HepG2 (cell line): ENCODE measurements around the gene MXRA8. TPM values are rescaled to one million over a fixed set of nuclear protein-coding genes. Genes with fewer than 3 reads are reported as not detected.
A peak's percentile ranks its signal among the peaks of the same experiment; 100 is the strongest.

Experiments used
- ATAC-seq: fragments of 200-7000 bp; cut with Tn5 transposase; 3 replicates; pipeline ENCODE4 v1.9.1; 2020; ENCODE audit warnings: mild to moderate bottlenecking, moderate library complexity
- BruUV-seq: library from RNA; stranded (reverse); fragments of 400-500 nt; replicated peaks from 2 replicates; lab custom pipeline; 2021; lab: Mats Ljungman, UMichigan
- CTCF ChIA-PET: fragments of 300-600 bp; formaldehyde crosslinking; extraction: SDS; loops from one replicate; lab custom pipeline; 2021; ENCODE audit warnings: low total read pairs, inconsistent platforms, low intra/inter-chr PET ratio; lab: Yijun Ruan, JAX
- POLR2A ChIA-PET: fragments of 350-600 bp; sonication (Branson Sonifier 250); formaldehyde crosslinking; loops from one replicate; lab custom pipeline; 2020; ENCODE audit warnings: antibody characterized with exemption, inconsistent platforms; lab: Yijun Ruan, JAX
- DNase-seq: peaks from one replicate; pipeline ENCODE4 v3.0.0-alpha.2; 2015; ENCODE audit warnings: low spot score
- FAIRE-seq: peaks from 3 replicates; lab custom pipeline; 2011; peaks lifted over from hg19 to GRCh38; lab: Jason Lieb, UNC
- H2AFZ ChIP-seq: one replicate; pipeline ENCODE4 v1.6.1; 2011; ENCODE audit warnings: low read length, inconsistent platforms
- H3K27ac ChIP-seq: fragments of 300-600 bp; 3 replicates; pipeline ENCODE4 v1.8.0; 2011; ENCODE audit warnings: mixed run types, mild to moderate bottlenecking, mixed read lengths, low read length, inconsistent platforms; ENCODE audit not compliant: insufficient read depth; ENCODE audit errors: extremely low read length
- H3K27me3 ChIP-seq, 2 experiments: fragments of 200-600 bp in 1 of 2; 2 replicates in 1 of 2; 3 replicates in 1 of 2; pipeline versions ENCODE4 v1.6.0 to v1.8.0; 2011; ENCODE audit warnings: low read length in 2 of 2, mild to moderate bottlenecking in 2 of 2, moderate library complexity in 2 of 2, inconsistent platforms in 1 of 2; ENCODE audit not compliant: insufficient read depth in 2 of 2, control insufficient read depth in 1 of 2
- H3K36me3 ChIP-seq, 2 experiments: fragments of 200-600 bp in 1 of 2; replicated peaks in 1 of 2; 2 replicates in 1 of 2; 3 replicates in 1 of 2; pipeline versions ENCODE4 v1.5.1 to v1.8.0; 2011; ENCODE audit warnings: low read length in 2 of 2, inconsistent platforms in 1 of 2; ENCODE audit not compliant: insufficient read depth in 2 of 2, control insufficient read depth in 1 of 2
- H3K4me1 ChIP-seq: 2 replicates; pipeline ENCODE4 v1.5.1; 2012; ENCODE audit warnings: low read length, inconsistent platforms; ENCODE audit not compliant: insufficient read depth
- H3K4me2 ChIP-seq: 2 replicates; pipeline ENCODE4 v1.6.0; 2011; ENCODE audit warnings: low read depth, low read length, inconsistent platforms
- H3K4me3 ChIP-seq, 3 experiments: fragments of 200-600 bp in 1 of 3; sonication (generic), shearing (Covaris generic) in 1 of 3; replicated peaks in 1 of 3; 2 replicates each; pipeline ENCODE4 v1.5.1; 2011 to 2016; ENCODE audit warnings: low read length in 3 of 3, inconsistent platforms in 2 of 3, low read depth in 2 of 3, mild to moderate bottlenecking in 2 of 3, control low read depth in 1 of 3, mixed read lengths in 1 of 3; ENCODE audit not compliant: insufficient read depth in 1 of 3
- H3K79me2 ChIP-seq: one replicate; pipeline ENCODE4 v1.6.1; 2011; ENCODE audit warnings: low read length, inconsistent platforms; ENCODE audit not compliant: insufficient read depth
- H3K9ac ChIP-seq: 2 replicates; pipeline ENCODE4 v1.6.0; 2011; ENCODE audit warnings: mild to moderate bottlenecking, low read depth, low read length, inconsistent platforms; ENCODE audit not compliant: insufficient read depth
- H3K9me3 ChIP-seq: 2 replicates; pipeline ENCODE4 v1.5.1; 2012; ENCODE audit warnings: mild to moderate bottlenecking, low read length
- H4K20me1 ChIP-seq: 2 replicates; pipeline ENCODE4 v1.6.0; 2011; ENCODE audit warnings: inconsistent platforms, mild to moderate bottlenecking, low read length, moderate library complexity; ENCODE audit not compliant: insufficient read depth
- AGO2 ChIP-seq: fragments of 200-400 bp; formaldehyde crosslinking; optimal IDR thresholded peaks from 2 replicates; pipeline ENCODE3; 2017; ENCODE audit warnings: mild to moderate bottlenecking, low read depth, low read length, moderate library complexity
- CTCF ChIP-seq: sonication (generic); formaldehyde crosslinking; IDR thresholded peaks from 2 replicates; pipeline ENCODE4 v1.5.0; 2020; ENCODE audit warnings: mild to moderate bottlenecking, missing genetic modification reagents, moderate library complexity
- NONO ChIP-seq, 2 experiments: fragments of 450-650 bp in 1 of 2; sonication (generic) in 1 of 2; formaldehyde crosslinking in 1 of 2; IDR thresholded peaks in 1 of 2; conservative IDR thresholded peaks in 1 of 2; 2 replicates each; pipeline versions ENCODE4 v1.6.1 to v1.8.0; 2017 to 2022; ENCODE audit warnings: mild to moderate bottlenecking in 1 of 2, missing genetic modification reagents in 1 of 2, moderate library complexity in 1 of 2
- PATZ1 ChIP-seq: sonication (generic); formaldehyde crosslinking; IDR thresholded peaks from 2 replicates; pipeline ENCODE4 v1.4.0; 2020; ENCODE audit warnings: missing genetic modification reagents
- RBFOX2 ChIP-seq: fragments of 200-400 bp; formaldehyde crosslinking; IDR thresholded peaks from 2 replicates; pipeline ENCODE4 v1.6.1; 2017; ENCODE audit warnings: low read depth, mild to moderate bottlenecking, low read length
- SP4 ChIP-seq: sonication (generic); formaldehyde crosslinking; IDR thresholded peaks from 2 replicates; pipeline ENCODE4 v1.8.1; 2023; ENCODE audit warnings: mild to moderate bottlenecking, missing genetic modification reagents
- ZNF10 ChIP-seq: sonication (generic); formaldehyde crosslinking; IDR thresholded peaks from 2 replicates; pipeline ENCODE4 v1.4.0; 2020; ENCODE audit warnings: mild to moderate bottlenecking, low read depth, missing genetic modification reagents, borderline replicate concordance
- WGBS: methylation state at CpG from one replicate; pipeline ENCODE4 v1.1.6; 2017; ENCODE audit warnings: low lambda C conversion rate; 5-methylcytosine and 5-hydroxymethylcytosine counted together
- in situ Hi-C: cut with HindIII; loops from 2 replicates; pipeline ENCODE4 v1.10.0; 2017; ENCODE audit warnings: low pct_unique_long_range_greater_than_20kb; ENCODE audit not compliant: extremely low pct_ligation_motif_present
- intact Hi-C: fragments of 100-400 bp; cut with micrococcal nuclease; formaldehyde crosslinking; loops from one replicate; pipeline ENCODE4 v1.10.0; 2022; ENCODE audit not compliant: unreplicated experiment
- polyA plus RNA-seq, 8 experiments: library from polyadenylated mRNA; depleted of rRNA in 3 of 8; stranded (reverse) in 7 of 8; unstranded in 1 of 8; fragments of >200 nt; fragmentation: Illumina TruSeq in 4 of 8; extraction: Trizol in 4 of 8; gene quantifications; 2 replicates each; pipeline versions ENCODE4 v1.2.1 to v1.2.3, GENCODE V29; 2011 to 2016; ENCODE audit warnings: low read depth in 4 of 8, missing spikeins in 1 of 8, mixed read lengths in 1 of 8; ENCODE audit not compliant: insufficient read depth in 1 of 8
- total RNA-seq, 5 experiments: library from RNA; depleted of rRNA; stranded (reverse); fragments of >200 nt; fragmentation: Illumina TruSeq; extraction: Trizol; gene quantifications; 2 replicates each; pipeline ENCODE4 v1.2.3, GENCODE V29; 2016; ENCODE audit warnings: low read depth in 1 of 5
- TF ChIP-seq, protein P1 (sequence below): sonication (generic); formaldehyde crosslinking; IDR thresholded peaks from 2 replicates; pipeline ENCODE4 v1.4.0; 2020; ENCODE audit warnings: missing genetic modification reagents, borderline replicate concordance

MXRA8 gene
- total and polyA plus RNA-seq, 2 of the 13 experiments (the other 11 are each of a cell fraction or from before 2014, with no cell fraction given): 19.8 to 44.8 TPM

GRCh38 chr1:1345384-1345783 is 13.0 kb downstream of the MXRA8 start:
- peaks cover 29% of the 10 kb centered on the region; the same call in 1 of the 2 replicates for H4K20me1 ChIP-seq
- in situ Hi-C loops (no loop called here), intact Hi-C loops (loop anchor here (2.0 kb wide), 1 partner anchor 21 kb away; the partner anchor contains the start of genes CPTP and INTS11)
- H3K79me2 ChIP-seq: peaks cover 48% of the 10 kb centered on the region
- BruUV-seq: no TSS peak
- 80% methylated on average over 1 of the region's 16 CpGs for WGBS
- ATAC-seq (no peak), DNase-seq (no peak), FAIRE-seq (no peak)
- no peak overlapping the region; the same call in 1 of the 2 replicates for H3K9ac ChIP-seq
- no peaks in the 10 kb centered on the region for H3K27me3 ChIP-seq
- H3K4me1 ChIP-seq: peaks cover 42% of the 10 kb centered on the region
- peaks cover 8 to 15% of the 10 kb centered on the region in 2 experiments for H3K36me3 ChIP-seq
- peak overlapping the region; percentile 57 for H3K4me2 ChIP-seq
- no peak overlapping the region for H2AFZ ChIP-seq
- TF ChIP-seq AGO2: peak; percentile 59
- TF ChIP-seq ZNF10: no peak
- no peak for TF ChIP-seq NONO (IDR thresholded peaks at IDR 0.05)
- peak; percentile 40 for TF ChIP-seq NONO (CRISPR knock-in tag; conservative IDR thresholded peaks at IDR 0.05)
- TF ChIP-seq RBFOX2: 0 out of 2 replicates have a peak, but pooled peaks have one; percentile 6
- CTCF ChIA-PET: interaction anchor here (2.5 kb wide), 1 partner anchor 27 kb away, joined by 11 read pairs; no protein-coding TSS in a partner anchor
- no peak overlapping the region for H3K4me3 ChIP-seq
- peak overlapping the region; percentile 13 for H3K27ac ChIP-seq
- POLR2A ChIA-PET: interaction anchor here (1.0 to 1.4 kb wide), 2 partner anchors 10 to 26 kb away, joined by 4 to 5 read pairs; no protein-coding TSS in a partner anchor
- H3K9me3 ChIP-seq: no peaks in the 10 kb centered on the region

DNA sequence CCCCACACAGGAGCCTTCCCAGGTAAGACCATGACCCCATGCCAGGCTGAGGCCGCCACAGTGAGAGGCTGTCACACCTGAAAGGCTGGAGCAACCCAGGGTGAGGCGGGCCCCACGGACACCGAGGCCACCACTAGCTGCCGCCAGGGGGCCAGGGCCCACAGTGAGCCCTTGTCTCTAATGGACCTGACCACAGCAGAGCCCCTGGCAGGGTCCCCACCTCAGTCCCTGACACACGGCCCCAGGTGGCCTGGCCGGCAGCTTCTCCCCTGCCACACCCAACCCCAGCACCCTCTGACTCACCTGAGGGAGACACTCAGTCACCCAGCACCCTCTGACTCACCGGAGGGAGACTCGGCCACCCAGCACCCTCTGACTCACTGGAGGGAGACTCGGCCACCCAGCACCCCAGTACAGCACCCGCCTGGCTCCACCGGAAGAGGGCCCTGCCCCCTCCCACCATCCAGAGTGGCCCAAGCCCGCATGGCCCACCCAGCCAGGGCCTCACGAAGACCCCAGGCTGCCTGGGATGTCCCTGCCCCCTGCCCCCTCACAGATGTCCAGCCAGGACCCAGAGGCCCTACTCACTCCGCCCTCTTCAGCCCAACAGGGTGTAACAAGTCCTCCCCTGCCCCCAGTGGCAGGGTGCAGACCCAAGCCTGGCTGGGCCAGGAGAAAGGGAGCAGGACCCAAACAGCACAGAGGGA is 13.5 kb downstream of the MXRA8 start:
- ATAC-seq (peak; percentile 63), FAIRE-seq (no peak), DNase-seq (no peak)
- CTCF ChIA-PET: interaction anchor here (2.5 kb wide), 1 partner anchor 27 kb away, joined by 11 read pairs; no protein-coding TSS in a partner anchor
- intact Hi-C loops: loop anchor here (2.0 kb wide), 1 partner anchor 20 kb away; the partner anchor contains the start of genes CPTP and INTS11
- H3K36me3 ChIP-seq: peaks cover 9 to 18% of the 10 kb centered on the region in 2 experiments
- peak overlapping the region in 1 of 3 experiments; percentile 38; a peak in 1 of 6 replicates for H3K4me3 ChIP-seq
- POLR2A ChIA-PET: interaction anchor here (1.0 kb wide), 2 partner anchors 13 to 31 kb away, joined by 3 to 7 read pairs; partner anchors contain the start of gene AURKAIP1
- H3K4me2 ChIP-seq: peak overlapping the region; percentile 57
- peaks cover 48% of the 10 kb centered on the region for H3K79me2 ChIP-seq
- peaks cover 42% of the 10 kb centered on the region for H3K4me1 ChIP-seq
- H3K9me3 ChIP-seq: no peaks in the 10 kb centered on the region
- peak overlapping the region; percentile 39 for H3K9ac ChIP-seq
- H3K27ac ChIP-seq: peak overlapping the region; percentile 13
- BruUV-seq: no TSS peak
- no peak overlapping the region for H2AFZ ChIP-seq
- 39% methylated on average over 5 of the region's 15 CpGs for WGBS
- peaks cover 29% of the 10 kb centered on the region; the same call in 1 of the 2 replicates for H4K20me1 ChIP-seq
- H3K27me3 ChIP-seq: no peaks in the 10 kb centered on the region
- in situ Hi-C loops: no loop called here
- TF ChIP-seq CTCF (CRISPR knock-in tag): peak; percentile 80
- peak; percentile 23; the same call in 1 of the 2 replicates for TF ChIP-seq SP4
- peak; percentile 44; the same call in 1 of the 2 replicates for TF ChIP-seq PATZ1 (CRISPR knock-in tag)
- TF ChIP-seq, protein P1, sequence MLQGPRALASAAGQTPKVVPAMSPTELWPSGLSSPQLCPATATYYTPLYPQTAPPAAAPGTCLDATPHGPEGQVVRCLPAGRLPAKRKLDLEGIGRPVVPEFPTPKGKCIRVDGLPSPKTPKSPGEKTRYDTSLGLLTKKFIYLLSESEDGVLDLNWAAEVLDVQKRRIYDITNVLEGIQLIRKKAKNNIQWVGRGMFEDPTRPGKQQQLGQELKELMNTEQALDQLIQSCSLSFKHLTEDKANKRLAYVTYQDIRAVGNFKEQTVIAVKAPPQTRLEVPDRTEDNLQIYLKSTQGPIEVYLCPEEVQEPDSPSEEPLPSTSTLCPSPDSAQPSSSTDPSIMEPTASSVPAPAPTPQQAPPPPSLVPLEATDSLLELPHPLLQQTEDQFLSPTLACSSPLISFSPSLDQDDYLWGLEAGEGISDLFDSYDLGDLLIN (CRISPR knock-in tag): no peak
